Measurements from ENCODE around the gene SYNGR1. TPM values are rescaled to one million over a fixed set of nuclear protein-coding genes. Genes with fewer than 3 reads are reported as not detected.

SYNGR1 gene
- total RNA-seq, 1 experiment from 2014 or later, result 17.8 TPM

DNA sequence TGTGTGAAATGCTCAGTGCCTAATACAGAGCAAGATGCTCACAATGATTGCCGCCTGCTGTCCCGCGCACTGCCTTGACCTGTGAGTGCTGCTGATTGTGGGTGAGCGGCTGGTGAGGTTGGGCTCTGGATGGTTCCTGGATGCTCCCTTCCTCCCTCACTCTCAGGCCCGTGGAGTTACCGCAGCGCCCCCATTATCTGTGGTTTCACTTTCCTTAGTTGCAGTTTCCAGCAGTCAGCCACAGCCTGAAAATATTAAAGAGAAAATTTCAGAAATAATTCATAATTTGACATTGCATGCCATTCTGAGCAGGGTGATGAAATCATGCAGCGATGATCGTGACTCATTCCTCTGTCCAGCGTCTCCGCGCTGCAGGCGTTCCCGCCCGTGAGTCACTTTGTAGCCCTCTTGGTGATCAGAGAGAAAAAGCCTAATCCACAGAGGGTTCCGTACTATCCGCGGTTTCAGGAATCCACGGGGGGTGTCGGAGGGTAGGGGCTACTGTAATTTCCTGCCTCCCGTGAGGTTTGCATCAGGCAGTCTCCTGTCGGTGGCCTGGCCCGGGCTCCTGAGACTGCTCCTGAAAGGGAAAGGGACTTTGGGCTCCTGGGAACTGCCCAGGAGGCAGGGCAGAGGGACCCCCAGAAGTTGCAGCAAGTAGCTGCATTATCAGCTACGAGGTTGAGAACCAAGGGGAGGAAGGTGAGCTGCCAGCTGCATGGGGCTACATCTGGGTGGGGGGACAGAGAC is 41.0 kb upstream of the SYNGR1 start:
- H3K4me1 ChIP-seq (ENCODE audit: control insufficient read depth, insufficient read depth, low read length), result peaks cover 55% of the 10 kb centered on the region
- no peak for TF ChIP-seq TCF7L2 (IDR thresholded peaks at IDR 0.05; ENCODE audit: low read depth, low read length)
- no peak for TF ChIP-seq SIN3A (IDR thresholded peaks at IDR 0.05; ENCODE audit: borderline replicate concordance, insufficient read depth, low read depth, low read length)
- TF ChIP-seq, protein P1, sequence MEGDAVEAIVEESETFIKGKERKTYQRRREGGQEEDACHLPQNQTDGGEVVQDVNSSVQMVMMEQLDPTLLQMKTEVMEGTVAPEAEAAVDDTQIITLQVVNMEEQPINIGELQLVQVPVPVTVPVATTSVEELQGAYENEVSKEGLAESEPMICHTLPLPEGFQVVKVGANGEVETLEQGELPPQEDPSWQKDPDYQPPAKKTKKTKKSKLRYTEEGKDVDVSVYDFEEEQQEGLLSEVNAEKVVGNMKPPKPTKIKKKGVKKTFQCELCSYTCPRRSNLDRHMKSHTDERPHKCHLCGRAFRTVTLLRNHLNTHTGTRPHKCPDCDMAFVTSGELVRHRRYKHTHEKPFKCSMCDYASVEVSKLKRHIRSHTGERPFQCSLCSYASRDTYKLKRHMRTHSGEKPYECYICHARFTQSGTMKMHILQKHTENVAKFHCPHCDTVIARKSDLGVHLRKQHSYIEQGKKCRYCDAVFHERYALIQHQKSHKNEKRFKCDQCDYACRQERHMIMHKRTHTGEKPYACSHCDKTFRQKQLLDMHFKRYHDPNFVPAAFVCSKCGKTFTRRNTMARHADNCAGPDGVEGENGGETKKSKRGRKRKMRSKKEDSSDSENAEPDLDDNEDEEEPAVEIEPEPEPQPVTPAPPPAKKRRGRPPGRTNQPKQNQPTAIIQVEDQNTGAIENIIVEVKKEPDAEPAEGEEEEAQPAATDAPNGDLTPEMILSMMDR (IDR thresholded peaks at IDR 0.05), result no peak
- TF ChIP-seq, protein P2, sequence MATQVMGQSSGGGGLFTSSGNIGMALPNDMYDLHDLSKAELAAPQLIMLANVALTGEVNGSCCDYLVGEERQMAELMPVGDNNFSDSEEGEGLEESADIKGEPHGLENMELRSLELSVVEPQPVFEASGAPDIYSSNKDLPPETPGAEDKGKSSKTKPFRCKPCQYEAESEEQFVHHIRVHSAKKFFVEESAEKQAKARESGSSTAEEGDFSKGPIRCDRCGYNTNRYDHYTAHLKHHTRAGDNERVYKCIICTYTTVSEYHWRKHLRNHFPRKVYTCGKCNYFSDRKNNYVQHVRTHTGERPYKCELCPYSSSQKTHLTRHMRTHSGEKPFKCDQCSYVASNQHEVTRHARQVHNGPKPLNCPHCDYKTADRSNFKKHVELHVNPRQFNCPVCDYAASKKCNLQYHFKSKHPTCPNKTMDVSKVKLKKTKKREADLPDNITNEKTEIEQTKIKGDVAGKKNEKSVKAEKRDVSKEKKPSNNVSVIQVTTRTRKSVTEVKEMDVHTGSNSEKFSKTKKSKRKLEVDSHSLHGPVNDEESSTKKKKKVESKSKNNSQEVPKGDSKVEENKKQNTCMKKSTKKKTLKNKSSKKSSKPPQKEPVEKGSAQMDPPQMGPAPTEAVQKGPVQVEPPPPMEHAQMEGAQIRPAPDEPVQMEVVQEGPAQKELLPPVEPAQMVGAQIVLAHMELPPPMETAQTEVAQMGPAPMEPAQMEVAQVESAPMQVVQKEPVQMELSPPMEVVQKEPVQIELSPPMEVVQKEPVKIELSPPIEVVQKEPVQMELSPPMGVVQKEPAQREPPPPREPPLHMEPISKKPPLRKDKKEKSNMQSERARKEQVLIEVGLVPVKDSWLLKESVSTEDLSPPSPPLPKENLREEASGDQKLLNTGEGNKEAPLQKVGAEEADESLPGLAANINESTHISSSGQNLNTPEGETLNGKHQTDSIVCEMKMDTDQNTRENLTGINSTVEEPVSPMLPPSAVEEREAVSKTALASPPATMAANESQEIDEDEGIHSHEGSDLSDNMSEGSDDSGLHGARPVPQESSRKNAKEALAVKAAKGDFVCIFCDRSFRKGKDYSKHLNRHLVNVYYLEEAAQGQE (IDR thresholded peaks at IDR 0.05; ENCODE audit: insufficient read depth in 1 of 2, low read depth in 2 of 2, low read length in 1 of 2), result no peak
- H3K27ac ChIP-seq (ENCODE audit: low read length), result peak overlapping the region; percentile 85
- CTCF ChIA-PET, result no interaction called here
- H3K4me3 ChIP-seq (ENCODE audit: low read depth in 2 of 2, low read length in 2 of 2), result 0 out of 4 replicates have a peak overlapping the region, but pooled peaks of 1 of the 2 experiments have one; percentile 18
- H3K36me3 ChIP-seq (ENCODE audit: control insufficient read depth, insufficient read depth, low read length), result no peaks in the 10 kb centered on the region; the same call in 1 of the 2 replicates
- H3K27me3 ChIP-seq (ENCODE audit: control insufficient read depth, insufficient read depth, low read length), result no peaks in the 10 kb centered on the region
- in situ Hi-C loops (cut with HindIII; ENCODE audit: low pct_unique_long_range_greater_than_20kb, low sequenced_read_pairs), result no loop called here
- intact Hi-C loops (cut with micrococcal nuclease; ENCODE audit: unreplicated experiment), result no loop called here
- ATAC-seq (peak; percentile 25; the same call in 1 of the 2 replicates), DNase-seq (ENCODE audit: low read depth, low spot score) (no peak)
- POLR2A ChIA-PET, result interaction anchor here (0.6 kb wide), 1 partner anchor 155 kb away, joined by 3 read pairs; no protein-coding TSS in a partner anchor
- no peaks in the 10 kb centered on the region for H3K9me3 ChIP-seq (ENCODE audit: control insufficient read depth, insufficient read depth, low read depth, low read length)
- BruUV-seq (replicated peaks), result no TSS peak

GRCh38 chr22:39309364-39309861 is 40.4 kb upstream of the SYNGR1 start:
- POLR2A ChIA-PET, result interaction anchor here (0.6 kb wide), 1 partner anchor 65 kb away, joined by 6 read pairs; no protein-coding TSS in a partner anchor
- CTCF ChIA-PET, result interaction anchor here (0.6 to 0.9 kb wide), 2 partner anchors 31 to 136 kb away, joined by 3 to 6 read pairs; no protein-coding TSS in a partner anchor
- BruUV-seq (replicated peaks), result no TSS peak
- H3K4me3 ChIP-seq (ENCODE audit: low read depth in 2 of 2, low read length in 2 of 2), result 0 out of 4 replicates have a peak overlapping the region, but pooled peaks of 1 of the 2 experiments have one; percentile 18
- intact Hi-C loops (cut with micrococcal nuclease; ENCODE audit: unreplicated experiment) (no loop called here), in situ Hi-C loops (cut with HindIII; ENCODE audit: low pct_unique_long_range_greater_than_20kb, low sequenced_read_pairs) (no loop called here)
- TF ChIP-seq, protein P1 (IDR thresholded peaks at IDR 0.05), result peak; percentile 54
- no peak for TF ChIP-seq SIN3A (IDR thresholded peaks at IDR 0.05; ENCODE audit: borderline replicate concordance, insufficient read depth, low read depth, low read length)
- no peak for TF ChIP-seq POLR2AphosphoS5 (IDR thresholded peaks at IDR 0.05; ENCODE audit: low read depth, low read length)
- no peak for TF ChIP-seq TCF7L2 (IDR thresholded peaks at IDR 0.05; ENCODE audit: low read depth, low read length)
- peak overlapping the region; percentile 85 for H3K27ac ChIP-seq (ENCODE audit: low read length)
- no peak for ATAC-seq
- no peaks in the 10 kb centered on the region for H3K27me3 ChIP-seq (ENCODE audit: control insufficient read depth, insufficient read depth, low read length)
- no peaks in the 10 kb centered on the region for H3K9me3 ChIP-seq (ENCODE audit: control insufficient read depth, insufficient read depth, low read depth, low read length)
- no peaks in the 10 kb centered on the region; the same call in 1 of the 2 replicates for H3K36me3 ChIP-seq (ENCODE audit: control insufficient read depth, insufficient read depth, low read length)
- DNase-seq (ENCODE audit: low read depth, low spot score), result no peak
- peaks cover 61% of the 10 kb centered on the region for H3K4me1 ChIP-seq (ENCODE audit: control insufficient read depth, insufficient read depth, low read length)
